Astrocyte of the spinal cord (primary cell): ENCODE results near the gene IL1RN.

Source experiments
- DNase-seq: peaks from one replicate; pipeline ENCODE4 v3.0.0; 2011; ENCODE audit warnings: low read depth, low spot score
- H3K4me3 ChIP-seq: 2 replicates; pipeline ENCODE4 v1.5.1; 2011; ENCODE audit warnings: low read depth, mild to moderate bottlenecking, low read length, moderate library complexity
- CTCF ChIP-seq: IDR thresholded peaks from 2 replicates; pipeline ENCODE4 v1.5.1; 2012; ENCODE audit warnings: low read depth, mild to moderate bottlenecking, low read length, inconsistent platforms
- in situ Hi-C: cut with HindIII; loops from 2 replicates; pipeline ENCODE4 v1.10.0; 2017; ENCODE audit warnings: low sequenced_read_pairs

IL1RN gene

GRCh38 chr2:113103277-113103676, 24.1 kb upstream of the IL1RN start:
- in situ Hi-C loops = no loop called here
- H3K4me3 ChIP-seq = no peak overlapping the region
- DNase-seq = no peak
- TF ChIP-seq CTCF = no peak

GRCh38 chr2:113104054-113104611, 23.3 kb upstream of the IL1RN start:
- DNase-seq = no peak
- TF ChIP-seq CTCF = no peak

GRCh38 chr2:113105047-113105785, 22.2 kb upstream of the IL1RN start:
- H3K4me3 ChIP-seq = no peak overlapping the region
- peak; percentile 48 for DNase-seq
- TF ChIP-seq CTCF = no peak
- in situ Hi-C loops = no loop called here

More at GRCh38 chr2:113104054-113104611, 23.3 kb upstream of the IL1RN start:
- in situ Hi-C loops = no loop called here
- no peak overlapping the region for H3K4me3 ChIP-seq

- H3K4me3 ChIP-seq = no peak overlapping the region
- TF ChIP-seq CTCF = no peak
- in situ Hi-C loops = no loop called here
- no peak for DNase-seq
These were observed 16.3 kb upstream of the IL1RN start for GRCh38 chr2:113111121-113111520.

GRCh38 chr2:113111823-113112287, 15.5 kb upstream of the IL1RN start:
- DNase-seq = no peak
- no peak for TF ChIP-seq CTCF
- in situ Hi-C loops = no loop called here
- no peak overlapping the region for H3K4me3 ChIP-seq

- DNase-seq = no peak
- H3K4me3 ChIP-seq = no peak overlapping the region
- TF ChIP-seq CTCF = no peak
- in situ Hi-C loops = no loop called here
These were observed 15.0 kb upstream of the IL1RN start for GRCh38 chr2:113112441-113112840.
